GF-D8 (cell line): ENCODE measurements around the gene LEKR1.

Experiments used
- DNase-seq: peaks from one replicate; lab custom pipeline; 2025; lab: John Stamatoyannopoulos, UW

The LEKR1 gene

DNA sequence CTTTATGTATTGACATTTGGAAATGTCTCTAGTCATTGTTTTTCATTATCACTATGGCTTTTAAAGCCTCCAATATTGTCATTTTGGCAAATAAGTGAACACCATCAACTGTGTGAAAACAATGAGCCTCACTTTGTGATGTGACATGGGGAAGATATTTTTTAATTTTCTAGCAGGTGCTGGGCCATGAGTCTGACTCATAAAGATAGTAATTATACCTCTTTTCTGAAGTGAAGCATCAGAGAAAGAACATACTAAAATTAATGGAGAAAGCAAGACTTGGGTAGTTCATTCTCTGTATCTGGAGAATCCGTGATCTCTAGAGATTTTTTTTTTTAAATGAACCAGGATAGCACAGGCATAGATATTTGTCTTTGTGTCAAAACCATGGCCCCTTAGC, 233.0 kb downstream of the LEKR1 start:
- DNase-seq: no peak

GRCh38 chr3:157059661-157060060, 233.5 kb downstream of the LEKR1 start:
- no peak for DNase-seq

DNA sequence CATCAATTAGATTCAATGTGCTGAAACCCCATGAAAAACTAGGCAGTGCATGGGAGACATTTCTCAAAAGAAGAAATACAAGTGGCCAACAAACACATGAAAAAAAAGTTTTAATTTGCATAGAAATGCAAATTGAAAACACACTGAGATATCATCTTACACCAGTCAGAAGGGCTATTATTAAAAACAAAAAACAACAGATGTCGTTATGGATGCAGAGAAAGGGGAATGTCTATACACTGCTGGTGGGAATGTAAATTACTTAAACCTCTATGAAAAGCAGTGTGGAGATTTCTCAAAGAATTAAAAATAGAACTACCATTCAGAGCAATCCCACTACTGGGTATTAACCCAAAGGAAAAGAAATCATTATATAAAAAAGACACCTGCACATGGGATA, 235.1 kb downstream of the LEKR1 start:
- no peak for DNase-seq

DNA sequence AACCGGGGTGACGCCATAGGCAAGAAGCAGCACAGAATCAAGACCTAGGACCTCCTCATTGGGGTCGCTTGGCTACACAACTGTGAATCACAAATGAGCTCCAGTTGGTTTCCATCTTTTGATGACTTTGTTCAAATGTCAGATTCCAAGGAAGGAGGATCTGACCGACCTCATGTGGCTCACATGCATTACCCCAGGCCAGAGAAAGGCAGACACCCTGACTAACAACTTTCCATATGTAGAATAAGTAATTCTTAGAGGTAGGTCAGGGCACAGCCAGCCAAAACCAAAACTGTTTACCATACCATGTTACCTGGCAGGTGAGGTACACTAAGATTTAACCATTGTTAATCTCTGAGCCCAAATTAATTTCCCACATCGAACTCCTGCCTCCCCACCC, 237.3 kb downstream of the LEKR1 start:
- DNase-seq: no peak

DNA sequence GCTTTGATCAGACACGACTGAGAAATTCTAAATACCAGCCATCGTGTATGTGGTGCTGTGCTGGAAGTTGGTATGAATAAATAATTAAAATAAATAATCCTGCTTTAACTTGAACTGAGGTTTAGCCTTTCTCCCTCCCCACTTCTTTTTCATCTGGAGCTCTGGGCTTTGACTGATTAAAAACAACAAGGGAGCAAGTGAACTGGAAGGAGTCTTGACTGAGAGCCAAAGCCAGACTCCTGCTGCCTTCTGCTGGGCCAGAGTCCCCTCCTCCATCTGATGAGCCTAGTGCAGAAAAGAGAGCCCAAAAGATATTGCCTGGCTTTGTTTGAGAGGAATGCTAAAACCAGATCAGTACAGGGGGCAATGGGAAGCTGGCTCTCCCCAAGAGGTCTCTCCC, 237.8 kb downstream of the LEKR1 start:
- DNase-seq: no peak

DNA sequence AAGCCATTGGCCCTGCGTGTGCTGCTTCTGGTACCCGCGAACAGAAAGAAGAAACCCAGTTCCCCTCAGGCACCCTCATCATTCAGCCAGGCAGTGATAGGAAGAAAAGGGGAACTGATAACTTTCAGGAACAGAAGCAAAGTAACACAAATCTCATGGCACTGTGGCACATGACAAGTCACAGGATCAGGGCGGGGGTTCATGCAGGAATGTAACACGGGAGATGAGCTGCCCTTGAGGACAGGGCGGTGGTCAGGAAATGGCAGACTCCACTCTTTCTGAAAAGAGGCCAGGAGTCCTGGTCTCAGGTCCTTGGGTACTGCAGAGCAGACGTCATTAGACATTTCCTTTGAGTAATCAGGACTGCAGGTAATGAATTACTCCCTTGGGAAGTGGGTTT, 238.2 kb downstream of the LEKR1 start:
- DNase-seq: no peak

DNA sequence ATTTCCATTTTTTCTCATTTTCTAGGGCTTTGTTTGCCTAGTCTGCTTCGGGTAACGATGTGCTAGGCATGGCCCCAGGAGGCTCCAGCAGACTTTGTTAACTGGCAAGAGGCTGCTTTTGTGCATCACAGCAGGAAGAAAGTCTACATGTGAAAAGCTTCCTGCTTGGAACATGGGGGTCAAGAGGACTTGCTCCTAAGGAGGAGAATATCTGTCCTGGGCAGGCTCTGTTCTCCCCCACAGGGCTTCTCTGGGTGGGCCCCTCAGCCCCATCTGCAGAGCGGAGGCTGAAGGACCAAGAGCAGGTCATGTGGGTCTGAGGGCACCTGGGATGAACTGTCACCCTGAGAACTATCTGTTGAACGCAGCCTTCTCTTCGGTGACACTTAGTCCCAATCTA, 239.0 kb downstream of the LEKR1 start:
- no peak for DNase-seq

DNA sequence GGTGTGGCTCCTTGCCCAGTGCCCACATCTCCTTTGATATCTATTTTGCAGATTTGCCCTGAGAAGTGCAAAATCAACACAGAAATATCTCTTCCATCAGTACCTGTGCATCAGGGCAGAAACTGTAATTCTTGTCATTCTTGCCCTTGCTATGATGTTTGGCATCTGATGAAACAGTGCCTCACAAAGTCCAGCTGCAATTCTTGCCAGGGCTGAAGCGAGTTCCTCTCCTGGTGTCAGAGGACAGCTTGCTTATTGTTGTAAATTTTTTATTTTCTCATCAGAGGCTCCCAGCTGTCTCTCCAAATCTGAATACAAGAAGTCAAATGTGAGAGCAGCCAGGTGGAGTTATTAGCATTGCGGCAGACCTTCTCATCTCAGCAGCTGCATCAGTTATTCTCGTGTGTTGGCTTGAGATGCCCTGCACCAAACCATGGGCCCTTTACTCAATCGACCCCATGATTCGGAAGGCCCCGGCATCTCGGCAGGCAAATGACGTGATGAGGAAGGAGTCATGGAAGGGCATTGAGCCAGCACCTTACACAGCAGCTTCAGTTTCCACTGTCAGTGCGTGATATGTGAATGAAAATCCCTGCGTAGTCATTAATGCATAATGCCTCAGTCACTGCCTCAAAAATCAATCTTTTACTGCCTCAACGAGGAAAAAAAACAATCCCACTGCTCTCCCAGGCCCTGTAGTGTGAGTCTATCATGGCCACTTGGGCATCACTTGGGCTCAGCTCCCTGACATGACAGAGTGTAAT, 240.4 kb downstream of the LEKR1 start:
- DNase-seq: no peak

- DNase-seq: no peak
Observed at GRCh38 chr3:157067114-157067513, 241.0 kb downstream of the LEKR1 start.

- DNase-seq: no peak
Observed at GRCh38 chr3:157069406-157069805, 243.3 kb downstream of the LEKR1 start.

- no peak for DNase-seq
Observed at GRCh38 chr3:157069846-157070677, 243.9 kb downstream of the LEKR1 start.

DNA sequence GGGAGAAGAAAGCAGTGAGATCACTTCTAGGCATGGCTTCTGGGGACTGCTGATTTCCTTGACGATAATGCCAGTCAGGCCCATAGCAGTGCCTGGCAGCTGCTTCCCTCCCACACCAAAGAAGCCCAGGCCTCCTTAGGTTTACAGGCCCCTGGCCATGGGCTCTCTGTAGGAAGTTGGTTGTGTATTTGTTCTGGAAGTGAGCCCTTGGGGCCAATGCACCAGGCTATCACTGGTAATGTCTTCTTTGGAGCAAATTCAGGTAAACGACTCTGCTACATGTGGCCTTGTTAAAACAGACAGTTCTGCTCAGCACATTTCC, 244.5 kb downstream of the LEKR1 start:
- no peak for DNase-seq

DNA sequence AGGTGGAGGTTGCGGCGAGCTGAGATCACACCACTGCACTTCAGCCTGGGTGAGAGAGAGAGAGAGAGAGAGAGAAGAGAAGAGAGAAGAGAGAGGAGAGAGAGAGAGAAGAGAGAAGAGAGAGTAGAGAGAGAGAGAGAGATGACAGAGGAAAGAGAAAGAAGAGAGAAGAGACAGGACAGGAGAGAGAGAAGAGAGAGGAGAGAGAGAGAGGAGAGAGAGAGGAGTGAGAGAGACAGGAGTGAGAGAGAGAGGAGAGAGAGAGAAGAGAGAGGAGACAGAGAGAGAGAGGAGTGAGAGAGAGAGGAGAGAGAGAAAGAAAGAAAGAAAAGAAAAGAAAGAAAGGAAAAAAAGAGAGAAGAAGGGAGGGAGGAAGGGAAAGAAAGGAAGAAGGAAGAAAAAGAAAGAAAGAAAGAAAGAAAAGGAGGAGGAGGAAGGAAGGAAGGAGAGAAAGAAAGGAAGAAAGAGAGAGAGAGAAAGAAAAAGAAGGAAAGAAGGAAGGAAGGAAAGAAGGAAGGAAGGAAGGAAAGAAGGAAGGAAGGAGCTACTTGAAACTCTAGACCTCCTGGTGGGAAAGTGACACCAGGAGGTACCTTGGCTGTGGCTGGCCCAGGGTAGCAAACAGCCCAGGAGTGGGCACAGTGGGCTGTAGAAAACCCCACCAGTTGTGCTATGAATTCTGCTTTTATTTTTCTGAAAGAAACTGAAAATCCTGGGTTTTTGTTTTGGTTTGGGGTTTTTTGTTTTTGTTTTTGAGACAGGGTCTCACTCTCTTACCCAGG, 245.8 kb downstream of the LEKR1 start:
- DNase-seq: no peak

- DNase-seq: no peak
Observed at GRCh38 chr3:157073810-157074209, 247.7 kb downstream of the LEKR1 start.

DNA sequence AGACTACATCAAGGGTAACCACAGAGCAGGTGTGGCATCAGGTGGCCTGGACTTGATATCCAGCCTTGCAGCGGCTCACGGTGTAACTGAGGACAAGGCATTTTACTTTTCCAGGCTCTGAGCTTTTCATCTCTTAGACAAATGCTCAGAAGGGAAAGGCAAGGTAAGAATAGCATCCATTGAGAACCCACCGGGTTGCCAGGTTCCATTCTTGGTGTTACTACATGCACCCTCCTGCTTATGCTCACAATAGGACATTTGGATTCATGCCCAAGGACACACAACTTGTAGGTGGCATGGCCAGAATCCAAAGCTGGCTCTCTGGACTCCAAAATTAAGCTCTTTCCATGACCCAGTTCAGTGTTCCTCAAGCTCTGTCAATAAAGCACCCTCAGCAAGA, 248.3 kb downstream of the LEKR1 start:
- no peak for DNase-seq

DNA sequence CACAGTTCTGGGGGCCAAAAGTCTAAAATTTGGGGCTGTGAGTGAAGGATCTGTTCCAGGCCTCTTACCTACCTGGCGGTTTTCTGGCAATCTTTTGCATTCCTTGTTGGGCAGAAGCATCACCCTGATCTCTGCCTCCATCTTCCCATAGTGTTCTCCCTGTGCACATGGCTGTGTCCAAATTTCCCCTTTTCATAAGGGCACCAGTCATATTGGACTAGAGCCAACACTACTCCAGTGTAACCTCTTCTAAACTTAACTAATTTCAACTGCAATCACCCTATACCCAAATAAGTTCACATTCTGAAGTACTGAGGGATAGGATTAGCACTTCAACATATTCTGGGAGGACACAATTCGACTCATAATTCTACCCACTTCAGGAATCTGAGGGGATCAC, 248.8 kb downstream of the LEKR1 start:
- no peak for DNase-seq

GRCh38 chr3:157075693-157076420, 249.7 kb downstream of the LEKR1 start:
- DNase-seq: no peak

- no peak for DNase-seq
Observed at GRCh38 chr3:157077565-157077991, 251.4 kb downstream of the LEKR1 start.

DNA sequence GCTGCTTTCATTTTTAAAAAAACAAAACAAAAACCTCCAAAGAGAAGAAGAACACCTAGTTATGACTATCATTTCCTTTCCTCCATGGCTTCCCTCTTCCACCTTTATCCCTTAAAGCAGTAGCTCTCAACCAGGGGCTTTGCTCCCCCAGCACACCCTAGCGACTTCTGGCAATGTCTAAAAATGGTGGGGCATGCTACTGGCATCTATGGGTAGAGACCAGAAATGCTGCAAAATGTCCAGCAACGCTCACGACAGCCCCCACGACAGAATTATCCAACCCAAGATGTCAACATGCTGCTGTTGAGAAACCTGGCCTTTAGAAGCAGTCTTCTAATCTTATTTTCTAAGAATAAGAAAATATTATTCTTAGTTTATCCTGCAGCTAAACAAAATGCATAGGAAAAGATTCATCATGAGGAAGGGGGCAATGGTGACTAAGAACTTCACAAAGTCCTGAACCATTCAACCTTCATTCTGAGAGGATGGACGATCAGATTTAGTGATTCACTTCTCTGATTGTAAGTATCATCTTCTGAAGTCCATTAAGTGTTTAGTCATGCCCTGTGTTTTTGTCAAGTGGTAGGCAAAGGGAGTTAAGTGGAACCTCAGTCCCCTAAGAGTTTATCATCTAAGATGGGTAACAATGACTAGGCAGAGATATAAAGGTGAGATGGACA, 252.1 kb downstream of the LEKR1 start:
- DNase-seq: no peak

DNA sequence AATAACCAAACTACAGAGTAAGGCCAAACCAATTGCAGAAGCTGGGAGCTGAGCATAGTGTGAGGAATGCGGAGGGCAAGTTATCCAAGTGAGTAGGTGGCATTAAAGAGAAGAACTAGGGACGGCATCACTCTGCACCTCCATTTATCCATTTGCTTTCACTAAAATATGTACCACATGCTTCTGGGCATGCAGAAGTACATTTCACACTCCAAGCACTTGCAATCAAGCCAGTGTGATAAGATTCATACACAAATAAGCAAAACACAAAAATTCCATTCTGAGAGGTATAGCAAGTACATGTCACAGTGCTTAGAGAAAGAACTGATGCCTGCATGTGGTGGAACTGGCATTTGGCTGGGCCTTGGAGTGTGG, 252.6 kb downstream of the LEKR1 start:
- no peak for DNase-seq

DNA sequence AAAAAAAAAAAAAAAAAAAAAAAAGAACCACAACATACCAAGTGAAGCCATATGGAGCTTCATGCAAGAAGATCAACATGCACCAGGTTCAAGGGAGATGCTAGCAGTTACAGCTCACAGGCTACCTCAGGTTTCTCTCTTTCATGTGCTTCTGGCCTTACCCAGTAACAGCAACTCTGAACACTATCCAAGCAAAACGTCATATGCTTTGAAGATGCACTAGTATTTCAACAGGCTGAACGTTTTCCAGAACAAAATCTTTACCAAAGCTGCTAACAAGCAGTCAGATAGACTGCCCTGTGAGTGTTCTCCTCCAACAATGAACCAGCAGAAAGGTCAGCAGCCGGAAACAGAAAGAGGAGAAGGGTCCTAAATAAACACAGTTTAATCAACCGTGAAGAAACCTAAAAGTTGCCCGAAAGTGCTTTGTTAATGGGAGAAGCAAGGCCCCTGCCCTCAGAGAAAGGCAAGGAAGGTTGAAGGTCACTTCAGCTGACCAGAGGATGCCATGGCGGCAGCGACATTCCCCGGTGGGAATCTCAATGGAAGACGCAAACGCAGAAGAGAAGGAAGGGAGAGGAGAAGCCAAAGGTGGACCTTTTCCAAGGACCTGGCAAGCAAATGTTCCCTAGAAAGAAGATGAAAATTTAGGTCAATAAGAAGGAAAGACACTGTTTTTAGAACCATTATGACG, 253.7 kb downstream of the LEKR1 start:
- DNase-seq: no peak
